PC-9 (cell line): ENCODE results near the gene TSPAN10.

Source experiments
- CTCF ChIP-seq: fragments of 200-600 bp; sonication (generic); conservative IDR thresholded peaks from 2 replicates; pipeline ENCODE4 v1.6.1; 2017; ENCODE audit warnings: mixed run types, antibody characterized with exemption, mild to moderate bottlenecking, moderate library complexity
- EZH2 ChIP-seq: fragments of 200-600 bp; sonication (generic); IDR thresholded peaks from 2 replicates; pipeline ENCODE4 v1.8.0; 2017; ENCODE audit warnings: antibody characterized with exemption, low read depth

- no peak for TF ChIP-seq CTCF
- TF ChIP-seq EZH2, result no peak
Observed at GRCh38 chr17:81691608-81692007, 54.6 kb downstream of the TSPAN10 start.
